Transverse colon (tissue), 4 donors: ENCODE results near the gene FBXL17. TPM values are rescaled to one million over a fixed set of nuclear protein-coding genes. Genes with fewer than 3 reads are reported as not detected.

Source experiments
- DNase-seq: peaks from one replicate; pipeline ENCODE4 v3.0.0-alpha.2; 2019
- H3K27ac ChIP-seq, 4 donors: fragments of 200-600 bp; sonication (generic); 2 replicates each; pipeline ENCODE4 v1.5.1; 2016 to 2018; ENCODE audit warnings: inconsistent platforms in 4 of 4
- H3K27me3 ChIP-seq: fragments of 200-600 bp; sonication (generic); 2 replicates; pipeline ENCODE4 v1.5.1; 2017; ENCODE audit warnings: inconsistent platforms
- H3K36me3 ChIP-seq, 4 donors: fragments of 200-600 bp; sonication (generic); 2 replicates each; pipeline ENCODE4 v1.5.1; 2017 to 2019; ENCODE audit warnings: inconsistent platforms in 4 of 4
- H3K4me1 ChIP-seq, 4 donors: fragments of 200-600 bp; sonication (generic); 2 replicates each; pipeline ENCODE4 v1.5.1; 2017 to 2020; ENCODE audit warnings: inconsistent platforms in 4 of 4
- H3K4me3 ChIP-seq, 4 donors: fragments of 200-600 bp; sonication (generic); 1 replicate in 1 of 4; 2 replicates in 3 of 4; pipeline versions ENCODE4 v1.5.1 to v1.6.1; 2017 to 2019; ENCODE audit warnings: inconsistent platforms in 4 of 4
- H3K9me3 ChIP-seq, 2 donors: fragments of 200-600 bp; sonication (generic); 2 replicates each; pipeline ENCODE4 v1.5.1; 2017 to 2019; ENCODE audit warnings: inconsistent platforms in 2 of 2
- EP300 ChIP-seq: sonication (generic); formaldehyde crosslinking; IDR thresholded peaks from one replicate; pipeline ENCODE4 v1.6.1; 2017; ENCODE audit warnings: antibody characterized with exemption, low read depth
- POLR2A ChIP-seq: fragments of 450-650 bp; IDR thresholded peaks from one replicate; pipeline ENCODE4 v1.6.1; 2016; ENCODE audit warnings: antibody characterized with exemption, mild to moderate bottlenecking, moderate library complexity
- POLR2AphosphoS5 ChIP-seq, 3 donors: sonication (generic); formaldehyde crosslinking; IDR thresholded peaks; one replicate each; pipeline ENCODE4 v1.6.1; 2016; ENCODE audit warnings: antibody characterized with exemption in 3 of 3
- WGBS, 2 donors: methylation state at CpG; one replicate each; pipeline ENCODE4 v1.1.5; 2018; ENCODE audit warnings: low coverage in 1 of 2; 5-methylcytosine and 5-hydroxymethylcytosine counted together
- in situ Hi-C, 4 donors: fragments of 200-750 bp; cut with MboI; loops; one replicate each; pipeline versions ENCODE4 v1.15.0 to v1.15.1; 2017; ENCODE audit warnings: low sequenced_read_pairs in 3 of 4, low pct_ligation_motif_present in 1 of 4, low pct_unique_long_range_greater_than_20kb in 1 of 4
- intact Hi-C: fragments of 100-400 bp; cut with DNase I; formaldehyde crosslinking; loops from one replicate; pipeline ENCODE4 v1.15.1; 2023; ENCODE audit warnings: low total_unique reads
- total RNA-seq, 4 donors: library from RNA; depleted of rRNA; stranded (reverse); fragments of >200 nt; gene quantifications; one replicate each; pipeline ENCODE4 v1.1.0, GENCODE V29; 2016
- TF ChIP-seq, protein P1 (sequence below), 5 experiments: fragments of 200-600 bp in 3 of 5; fragments of 450-650 bp in 2 of 5; sonication (generic) in 3 of 5; IDR thresholded peaks; 1 replicate in 2 of 5; 2 replicates in 3 of 5; pipeline ENCODE4 v1.5.1; 2016 to 2017; ENCODE audit warnings: antibody characterized with exemption in 5 of 5, inconsistent platforms in 3 of 5, mild to moderate bottlenecking in 2 of 5, moderate library complexity in 1 of 5

FBXL17 gene
- total RNA-seq, 4 donors from 2014 or later: 17.7 to 99.5 (median 24.6) TPM

DNA sequence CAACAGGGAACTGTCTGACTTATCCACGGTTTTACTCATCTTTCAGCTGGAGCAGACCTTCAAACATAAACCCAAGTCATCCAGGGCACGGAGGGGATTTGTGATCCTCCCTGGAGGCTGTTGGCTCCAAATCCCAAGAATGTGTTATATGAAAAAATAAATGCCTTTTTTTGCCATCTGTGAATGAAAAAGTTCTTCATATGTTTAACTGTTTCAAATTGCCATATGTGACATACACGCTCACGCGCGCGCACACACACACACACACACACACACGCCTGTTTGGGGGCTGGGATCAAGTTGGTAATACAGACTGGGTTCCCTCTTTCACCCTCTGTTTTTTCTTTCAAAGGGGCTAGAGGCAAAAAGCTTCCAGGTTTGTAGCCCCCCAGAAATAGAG is 546.8 kb downstream of the FBXL17 start:
- Histone ChIP-seq H3K4me1 (no peaks in the 10 kb centered on the region), H3K9me3 (no peaks in the 10 kb centered on the region), H3K27ac (no peak overlapping the region), H3K4me3 (no peak overlapping the region), H3K36me3 (no peaks in the 10 kb centered on the region), H3K27me3 (no peaks in the 10 kb centered on the region)
- TF ChIP-seq EP300 (no peak), POLR2AphosphoS5 (IDR thresholded peaks at IDR 0.05) (no peak), POLR2A (no peak)
- TF ChIP-seq, protein P1, sequence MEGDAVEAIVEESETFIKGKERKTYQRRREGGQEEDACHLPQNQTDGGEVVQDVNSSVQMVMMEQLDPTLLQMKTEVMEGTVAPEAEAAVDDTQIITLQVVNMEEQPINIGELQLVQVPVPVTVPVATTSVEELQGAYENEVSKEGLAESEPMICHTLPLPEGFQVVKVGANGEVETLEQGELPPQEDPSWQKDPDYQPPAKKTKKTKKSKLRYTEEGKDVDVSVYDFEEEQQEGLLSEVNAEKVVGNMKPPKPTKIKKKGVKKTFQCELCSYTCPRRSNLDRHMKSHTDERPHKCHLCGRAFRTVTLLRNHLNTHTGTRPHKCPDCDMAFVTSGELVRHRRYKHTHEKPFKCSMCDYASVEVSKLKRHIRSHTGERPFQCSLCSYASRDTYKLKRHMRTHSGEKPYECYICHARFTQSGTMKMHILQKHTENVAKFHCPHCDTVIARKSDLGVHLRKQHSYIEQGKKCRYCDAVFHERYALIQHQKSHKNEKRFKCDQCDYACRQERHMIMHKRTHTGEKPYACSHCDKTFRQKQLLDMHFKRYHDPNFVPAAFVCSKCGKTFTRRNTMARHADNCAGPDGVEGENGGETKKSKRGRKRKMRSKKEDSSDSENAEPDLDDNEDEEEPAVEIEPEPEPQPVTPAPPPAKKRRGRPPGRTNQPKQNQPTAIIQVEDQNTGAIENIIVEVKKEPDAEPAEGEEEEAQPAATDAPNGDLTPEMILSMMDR (IDR thresholded peaks at IDR 0.05): no peak
- 88 to 97% methylated on average over 7 to 8 of the region's 8 CpGs for WGBS, 2 donors
- in situ Hi-C loops (no loop called here), intact Hi-C loops (no loop called here)
- no peak for DNase-seq

- no peak for DNase-seq
- in situ Hi-C loops: no loop called here
- Histone ChIP-seq H3K4me3 (no peak overlapping the region), H3K27me3 (no peaks in the 10 kb centered on the region), H3K27ac (no peak overlapping the region), H3K36me3 (no peaks in the 10 kb centered on the region), H3K9me3 (no peaks in the 10 kb centered on the region), H3K4me1 (no peaks in the 10 kb centered on the region)
- TF ChIP-seq, protein P1 (IDR thresholded peaks at IDR 0.05): no peak
- TF ChIP-seq POLR2AphosphoS5 (IDR thresholded peaks at IDR 0.05) (no peak), POLR2A (no peak), EP300 (no peak)
- 84 to 88% methylated on average over 3 of the region's 3 CpGs for WGBS, 2 donors
- intact Hi-C loops: no loop called here
Measured at GRCh38 chr5:107832746-107833145, 549.2 kb downstream of the FBXL17 start.

- no peak for DNase-seq
Measured at GRCh38 chr5:107831612-107832395, 550.1 kb downstream of the FBXL17 start.

DNA sequence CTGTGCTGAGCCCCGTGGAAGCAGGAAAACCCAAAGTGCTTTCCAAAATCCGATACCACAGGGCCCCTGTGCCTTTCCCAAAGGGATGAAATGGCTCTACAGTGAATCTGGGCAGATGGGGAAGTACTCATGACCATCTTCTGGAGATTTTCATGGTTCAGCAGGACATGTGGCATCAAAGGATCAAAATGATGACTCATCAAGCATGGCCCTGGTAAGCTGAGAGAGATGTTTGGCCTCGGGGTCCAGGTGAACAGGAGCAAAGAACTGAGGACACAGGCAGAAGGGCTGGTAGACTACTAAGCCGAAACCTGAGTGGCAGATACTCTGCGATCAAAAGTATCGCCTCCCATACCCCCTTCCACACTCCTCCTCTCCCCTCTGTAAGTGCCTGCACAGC is 551.1 kb downstream of the FBXL17 start:
- in situ Hi-C loops (no loop called here), intact Hi-C loops (no loop called here)
- no peak for DNase-seq
- Histone ChIP-seq H3K27me3 (no peaks in the 10 kb centered on the region), H3K4me1 (no peaks in the 10 kb centered on the region), H3K4me3 (no peak overlapping the region), H3K9me3 (no peaks in the 10 kb centered on the region), H3K36me3 (no peaks in the 10 kb centered on the region), H3K27ac (no peak overlapping the region)
- no peak for TF ChIP-seq EP300
- TF ChIP-seq POLR2AphosphoS5 (IDR thresholded peaks at IDR 0.05): no peak
- no peak for TF ChIP-seq POLR2A
- TF ChIP-seq, protein P1 (IDR thresholded peaks at IDR 0.05): no peak
- WGBS, 2 donors: 0 to 72% methylated on average over 1 to 6 of the region's 6 CpGs

More at GRCh38 chr5:107831612-107832395, 550.1 kb downstream of the FBXL17 start:
- H3K36me3 ChIP-seq: no peaks in the 10 kb centered on the region
- 43 to 66% methylated on average over 8 to 13 of the region's 13 CpGs for WGBS, 2 donors
- TF ChIP-seq EP300: no peak
- TF ChIP-seq POLR2A: no peak
- TF ChIP-seq, protein P1 (IDR thresholded peaks at IDR 0.05): no peak
- TF ChIP-seq POLR2AphosphoS5 (IDR thresholded peaks at IDR 0.05): no peak
- H3K4me1 ChIP-seq: no peaks in the 10 kb centered on the region
- H3K4me3 ChIP-seq: no peak overlapping the region
- no peak overlapping the region for H3K27ac ChIP-seq
- no peaks in the 10 kb centered on the region for H3K27me3 ChIP-seq
- in situ Hi-C loops (no loop called here), intact Hi-C loops (no loop called here)
- no peaks in the 10 kb centered on the region for H3K9me3 ChIP-seq
